Measurements from ENCODE around the gene AURKB. TPM values are rescaled to one million over a fixed set of nuclear protein-coding genes. Genes with fewer than 3 reads are reported as not detected.

AURKB gene
- total and polyA plus RNA-seq, 2 of the 4 experiments (the other 2 are of a cell fraction), result 45.9 to 62.0 TPM

DNA sequence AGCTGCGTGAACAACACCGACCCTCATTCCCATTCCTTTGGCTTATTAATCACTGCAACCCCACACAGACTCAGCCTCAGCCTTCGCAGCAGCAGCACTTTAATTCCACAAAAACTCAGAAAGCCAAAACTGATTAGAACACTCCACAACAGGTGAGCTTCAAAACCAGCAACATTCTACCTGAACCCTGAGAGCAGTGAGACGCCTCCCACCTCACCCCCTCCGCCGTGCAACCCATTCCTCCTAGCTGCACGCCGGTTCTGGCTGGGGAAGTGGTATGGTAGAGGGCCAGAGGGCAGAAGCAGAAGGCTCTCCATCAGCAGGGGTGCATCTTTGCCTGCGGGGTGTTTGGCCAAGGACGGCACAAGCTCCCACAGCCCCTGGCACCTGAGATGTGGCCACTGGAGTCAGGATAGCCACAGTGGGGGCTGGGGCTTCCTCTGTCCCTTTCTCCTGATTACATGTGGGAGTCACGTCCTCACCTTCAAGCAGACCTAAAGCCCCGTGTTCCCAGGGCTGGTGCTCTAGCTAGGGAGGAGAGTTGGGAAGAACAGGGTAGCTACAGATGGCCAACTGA lies 22.0 kb downstream of the AURKB start:
- in situ Hi-C loops (cut with MboI; ENCODE audit: low sequenced_read_pairs), result no loop called here
- no peak for TF ChIP-seq CEBPB (IDR thresholded peaks at IDR 0.05; ENCODE audit: low read depth, low read length)
- 0 out of 2 replicates have a peak, but pooled peaks have one; percentile 2 for TF ChIP-seq MAZ (IDR thresholded peaks at IDR 0.05; ENCODE audit: borderline replicate concordance, low read depth, low read length)
- 17% methylated on average over 3 of the region's 12 CpGs; no CpG with 5 or more reads in 1 of the 2 experiments for WGBS, 2 experiments (ENCODE audit: extremely low coverage in 2 of 2, insufficient read length in 1 of 2)
- Histone ChIP-seq H3K23ac (ENCODE audit: low read depth, low read length) (peak overlapping the region; percentile 31), H2BK15ac (ENCODE audit: low read depth, low read length) (no peak overlapping the region), H3K27ac (ENCODE audit: insufficient read depth, low read length) (peak overlapping the region; percentile 5), H2AFZ (replicated peaks; ENCODE audit: low read length, poor library complexity) (peak overlapping the region; percentile 97), H3K79me1 (ENCODE audit: low read depth in 1 of 2, low read length in 2 of 2) (peaks cover 0 to 21% of the 10 kb centered on the region in 2 experiments; a peak in 2 of 4 replicates), H3K4ac (ENCODE audit: low read depth, low read length) (peak overlapping the region; percentile 24; the same call in 1 of the 2 replicates), H4K5ac (ENCODE audit: low read depth, low read length) (no peak overlapping the region), H3K56ac (ENCODE audit: extremely low read depth, insufficient read depth, low read length) (no peak overlapping the region), H3K9me1 (ENCODE audit: insufficient read depth, low read length) (peaks cover 21% of the 10 kb centered on the region), H3K4me3 (ENCODE audit: insufficient read depth, low read depth, low read length) (peak overlapping the region; percentile 74), H2BK5ac (ENCODE audit: low read depth, low read length, poor library complexity, severe bottlenecking) (no peak overlapping the region), H2BK120ac (ENCODE audit: low read depth, low read length) (no peak overlapping the region), H4K20me1 (ENCODE audit: insufficient read depth, low read length) (peaks cover 22% of the 10 kb centered on the region), H2BK20ac (ENCODE audit: low read depth, low read length) (no peak overlapping the region), H3K36me3 (ENCODE audit: control insufficient read depth, insufficient read depth, low read length) (no peaks in the 10 kb centered on the region), H3K9me3 (ENCODE audit: control insufficient read depth, insufficient read depth, low read length) (no peaks in the 10 kb centered on the region), H3K14ac (replicated peaks; ENCODE audit: low read depth, low read length) (peak overlapping the region; percentile 30; the same call in 1 of the 2 replicates), H2AK5ac (ENCODE audit: low read depth, low read length) (peak overlapping the region; percentile 69; the same call in 1 of the 2 replicates), H3K18ac (ENCODE audit: low read depth, low read length) (no peak overlapping the region), H3K27me3 (ENCODE audit: control insufficient read depth, insufficient read depth, low read length) (no peaks in the 10 kb centered on the region), H2AK9ac (replicated peaks; ENCODE audit: low read depth, low read length, poor library complexity) (peak overlapping the region; percentile 66), H3K9ac (ENCODE audit: low read depth, low read length) (no peak overlapping the region; the same call in 1 of the 2 replicates), H3K4me2 (ENCODE audit: low read depth, low read length) (peak overlapping the region; percentile 75), H3K4me1 (ENCODE audit: control insufficient read depth, insufficient read depth, low read length) (peaks cover 13% of the 10 kb centered on the region), H4K8ac (ENCODE audit: low read depth in 2 of 2, low read length in 2 of 2) (no peak overlapping the region; a peak in 1 of 4 replicates), H4K91ac (ENCODE audit: insufficient read depth, low read depth, low read length) (no peak overlapping the region)
- DNase-seq (no peak), ATAC-seq (ENCODE audit: low read depth) (no peak)
- dilution Hi-C loops (cut with HindIII; ENCODE audit: low sequenced_read_pairs, unreplicated experiment), result no loop called here
- intact Hi-C loops (cut with micrococcal nuclease), result loop anchor here (5.0 kb wide), 1 partner anchor 114 kb away; no protein-coding TSS in a partner anchor
- ChIA-PET POLR2A (ENCODE audit: unreplicated experiment) (interaction anchor here (0.5 to 1.4 kb wide), 2 partner anchors 15 to 816 kb away, joined by 3 to 6 read pairs; no protein-coding TSS in a partner anchor), CTCF (interaction anchor here (0.6 kb wide), 1 partner anchor 61 kb away, joined by 3 read pairs; no protein-coding TSS in a partner anchor)
- no TSS peak for BruUV-seq (replicated peaks)
